ENCODE results near the gene EIF1AD. TPM values are rescaled to one million over a fixed set of nuclear protein-coding genes. Genes with fewer than 3 reads are reported as not detected.
A peak's percentile ranks its signal among the peaks of the same experiment; 100 is the strongest.

Gene EIF1AD
- total and polyA plus RNA-seq, 4 donors = 22.0 to 33.2 (median 28.7) TPM

- no peak overlapping the region for H3K9ac ChIP-seq (ENCODE audit: insufficient read depth in 1 of 2, low read length in 2 of 2)
- peaks cover 0 to 9% (median 0%) of the 10 kb centered on the region in 5 donors for H3K4me1 ChIP-seq (ENCODE audit: control insufficient read depth in 5 of 5, insufficient read depth in 5 of 5, low read length in 5 of 5)
- no peaks in the 10 kb centered on the region for H3K36me3 ChIP-seq (ENCODE audit: control insufficient read depth in 4 of 4, insufficient read depth in 4 of 4, low read length in 4 of 4)
- no peak for ATAC-seq (ENCODE audit: insufficient read depth, low FRiP score)
- TF ChIP-seq CTCF (IDR thresholded peaks at IDR 0.05; ENCODE audit: control extremely low read depth, extremely low read depth) = no peak
- DNase-seq = no peak
- peak overlapping the region in 1 of 2 donors; percentile 15 for H3K27ac ChIP-seq (ENCODE audit: low read depth in 1 of 2, low read length in 1 of 2)
- WGBS, 2 donors = 33 to 43% methylated on average over 12 of the region's 12 CpGs
- H3K9me3 ChIP-seq (ENCODE audit: control insufficient read depth in 4 of 4, insufficient read depth in 3 of 4, low read length in 3 of 4) = no peaks in the 10 kb centered on the region
- no peak overlapping the region for H3K4me3 ChIP-seq
- peaks cover 0 to 24% (median 20%) of the 10 kb centered on the region in 3 donors for H3K27me3 ChIP-seq (ENCODE audit: control insufficient read depth in 3 of 3, insufficient read depth in 3 of 3, low read length in 2 of 3)
Observed at GRCh38 chr11:66012946-66013761, 11.2 kb upstream of the EIF1AD start.

GRCh38 chr11:66012371-66012945 lies 10.5 kb upstream of the EIF1AD start:
- H3K27me3 ChIP-seq (ENCODE audit: control insufficient read depth in 3 of 3, insufficient read depth in 3 of 3, low read length in 2 of 3) = peaks cover 0 to 24% (median 20%) of the 10 kb centered on the region in 3 donors
- ATAC-seq (ENCODE audit: insufficient read depth, low FRiP score) (no peak), DNase-seq (no peak)
- peaks cover 0 to 9% (median 0%) of the 10 kb centered on the region in 5 donors for H3K4me1 ChIP-seq (ENCODE audit: control insufficient read depth in 5 of 5, insufficient read depth in 5 of 5, low read length in 5 of 5)
- no peak overlapping the region for H3K9ac ChIP-seq (ENCODE audit: insufficient read depth in 1 of 2, low read length in 2 of 2)
- no peak overlapping the region for H3K4me3 ChIP-seq
- no peak overlapping the region for H3K27ac ChIP-seq (ENCODE audit: low read depth in 1 of 2, low read length in 1 of 2)
- no peaks in the 10 kb centered on the region for H3K9me3 ChIP-seq (ENCODE audit: control insufficient read depth in 4 of 4, insufficient read depth in 3 of 4, low read length in 3 of 4)
- 55 to 59% methylated on average over 11 of the region's 12 CpGs for WGBS, 2 donors
- TF ChIP-seq CTCF (IDR thresholded peaks at IDR 0.05; ENCODE audit: control extremely low read depth, extremely low read depth) = no peak
- no peaks in the 10 kb centered on the region for H3K36me3 ChIP-seq (ENCODE audit: control insufficient read depth in 4 of 4, insufficient read depth in 4 of 4, low read length in 4 of 4)

GRCh38 chr11:66011785-66012303 lies 9.9 kb upstream of the EIF1AD start, which contains the start of gene CST6:
Gene CST6 (plus strand): TSS chr11:66012008. CDS start chr11:66012045, 37 bp downstream.
- ATAC-seq (ENCODE audit: insufficient read depth, low FRiP score) (no peak), DNase-seq (no peak)
- H3K36me3 ChIP-seq (ENCODE audit: control insufficient read depth in 4 of 4, insufficient read depth in 4 of 4, low read length in 4 of 4) = no peaks in the 10 kb centered on the region
- TF ChIP-seq CTCF (IDR thresholded peaks at IDR 0.05; ENCODE audit: control extremely low read depth, extremely low read depth) = no peak
- H3K9ac ChIP-seq (ENCODE audit: insufficient read depth in 1 of 2, low read length in 2 of 2) = no peak within 1 kb of the TSS
- 8 to 10% methylated on average over 54 to 61 of the region's 61 CpGs for WGBS, 2 donors
- peaks cover 0 to 9% (median 0%) of the 10 kb centered on the region in 5 donors for H3K4me1 ChIP-seq (ENCODE audit: control insufficient read depth in 5 of 5, insufficient read depth in 5 of 5, low read length in 5 of 5)
- H3K4me3 ChIP-seq = no peak within 1 kb of the TSS
- peak within 1 kb of the TSS in 1 of 2 donors; percentile 72 for H3K27ac ChIP-seq (ENCODE audit: low read depth in 1 of 2, low read length in 1 of 2)
- no peaks in the 10 kb centered on the region for H3K9me3 ChIP-seq (ENCODE audit: control insufficient read depth in 4 of 4, insufficient read depth in 3 of 4, low read length in 3 of 4)
- H3K27me3 ChIP-seq (ENCODE audit: control insufficient read depth in 3 of 3, insufficient read depth in 3 of 3, low read length in 2 of 3) = peaks cover 0 to 24% (median 20%) of the 10 kb centered on the region in 3 donors

All from lung (tissue), 12 donors.